ENCODE data around the gene RAB11FIP3.
A peak's percentile ranks its signal among the peaks of the same experiment; 100 is the strongest.

The RAB11FIP3 gene

GRCh38 chr16:424033-424622, 1.3 kb upstream of the RAB11FIP3 start:
- TF ChIP-seq CTCF (conservative IDR thresholded peaks at IDR 0.05) = no peak
- peak overlapping the region; percentile 76; the same call in 1 of the 2 replicates for H3K27ac ChIP-seq

GRCh38 chr16:424623-425081, 797 bp upstream of the RAB11FIP3 start:
- H3K27ac ChIP-seq = peak overlapping the region; percentile 76
- TF ChIP-seq CTCF (conservative IDR thresholded peaks at IDR 0.05) = no peak

GRCh38 chr16:425740-426114, 278 bp downstream of the RAB11FIP3 start:
- TF ChIP-seq CTCF (conservative IDR thresholded peaks at IDR 0.05) = no peak
- peak overlapping the region; percentile 76 for H3K27ac ChIP-seq

DNA sequence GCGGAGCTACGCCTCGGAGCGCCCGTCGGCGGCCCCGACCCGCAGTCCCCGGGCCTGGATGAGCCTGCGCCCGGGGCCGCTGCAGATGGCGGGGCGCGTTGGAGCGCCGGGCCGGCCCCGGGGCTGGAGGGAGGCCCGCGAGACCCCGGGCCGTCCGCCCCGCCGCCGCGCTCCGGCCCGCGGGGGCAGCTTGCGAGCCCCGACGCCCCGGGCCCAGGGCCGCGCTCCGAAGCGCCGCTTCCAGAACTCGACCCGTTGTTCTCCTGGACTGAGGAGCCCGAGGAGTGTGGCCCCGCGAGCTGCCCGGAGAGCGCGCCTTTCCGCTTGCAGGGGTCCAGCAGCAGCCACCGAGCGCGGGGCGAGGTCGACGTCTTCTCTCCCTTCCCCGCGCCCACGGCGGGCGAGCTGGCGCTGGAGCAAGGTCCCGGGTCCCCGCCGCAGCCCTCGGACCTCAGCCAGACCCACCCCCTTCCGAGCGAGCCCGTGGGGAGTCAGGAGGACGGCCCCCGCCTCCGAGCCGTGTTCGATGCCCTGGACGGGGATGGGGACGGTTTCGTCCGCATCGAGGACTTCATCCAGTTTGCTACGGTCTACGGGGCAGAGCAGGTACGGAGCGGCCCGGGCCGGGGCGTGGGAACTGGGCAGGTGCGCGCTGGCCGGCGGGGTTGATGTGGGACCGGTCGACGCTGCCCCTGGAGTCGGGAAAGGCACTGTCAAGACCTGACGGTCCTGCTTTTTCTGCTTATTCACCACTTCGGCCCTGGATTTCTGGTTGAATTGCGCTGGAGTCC, 861 bp downstream of the RAB11FIP3 start:
- H3K27ac ChIP-seq = peak overlapping the region; percentile 76
- no peak for TF ChIP-seq CTCF (conservative IDR thresholded peaks at IDR 0.05)

GRCh38 chr16:426906-427249, 1.4 kb downstream of the RAB11FIP3 start:
- TF ChIP-seq CTCF (conservative IDR thresholded peaks at IDR 0.05) = no peak
- peak overlapping the region; percentile 76; the same call in 1 of the 2 replicates for H3K27ac ChIP-seq

GRCh38 chr16:427250-427649, 1.8 kb downstream of the RAB11FIP3 start:
- H3K27ac ChIP-seq = peak overlapping the region; percentile 76; the same call in 1 of the 2 replicates
- TF ChIP-seq CTCF (conservative IDR thresholded peaks at IDR 0.05) = no peak

GRCh38 chr16:430904-431303, 5.5 kb downstream of the RAB11FIP3 start:
- H3K27ac ChIP-seq = no peak overlapping the region
- TF ChIP-seq CTCF (conservative IDR thresholded peaks at IDR 0.05) = no peak

Data from VCaP (cell line).